Cardiac muscle cell (in vitro differentiated cells and primary cell): ENCODE measurements around the gene ERC1. TPM values are rescaled to one million over a fixed set of nuclear protein-coding genes. Genes with fewer than 3 reads are reported as not detected.

Source experiments
- DNase-seq, 2 donors: peaks; one replicate each; pipeline versions ENCODE4 v3.0.0 to v3.0.0-alpha.2; 2010 to 2017; ENCODE audit warnings: low read depth in 1 of 2, low spot score in 1 of 2
- H3K27ac ChIP-seq: fragments of 200-600 bp; sonication (generic); 2 replicates; pipeline ENCODE4 v1.5.1; 2016
- H3K27me3 ChIP-seq: fragments of 200-600 bp; sonication (generic); 2 replicates; pipeline ENCODE4 v1.6.0; 2016; ENCODE audit warnings: control low read depth
- H3K36me3 ChIP-seq: fragments of 200-600 bp; sonication (generic); 2 replicates; pipeline ENCODE4 v1.5.1; 2016; ENCODE audit warnings: control low read depth
- H3K4me1 ChIP-seq: fragments of 200-600 bp; sonication (generic); 2 replicates; pipeline ENCODE4 v1.8.1; 2017; ENCODE audit warnings: low read depth, mild to moderate bottlenecking, mixed run types
- H3K4me3 ChIP-seq: fragments of 200-600 bp; sonication (generic); 2 replicates; pipeline ENCODE4 v1.5.1; 2016; ENCODE audit warnings: mild to moderate bottlenecking
- H3K9me3 ChIP-seq: fragments of 200-600 bp; sonication (generic); 2 replicates; pipeline ENCODE4 v1.5.1; 2017; ENCODE audit warnings: low read depth, mild to moderate bottlenecking, control low read depth
- CTCF ChIP-seq: IDR thresholded peaks from 2 replicates; pipeline ENCODE4 v1.5.1; 2012; ENCODE audit warnings: low read depth, mild to moderate bottlenecking, low read length
- polyA plus RNA-seq: library from polyadenylated mRNA; unstranded; fragments of >200 nt; fragmentation: Nextera tagmentation; extraction: Ambion mirVana; gene quantifications from 2 replicates; pipeline ENCODE4 v1.2.1, GENCODE V29; 2016
- total RNA-seq: library from RNA; depleted of rRNA; stranded (reverse); fragments of >200 nt; gene quantifications from 2 replicates; pipeline ENCODE4 v1.2.3, GENCODE V29; 2016

The ERC1 gene
- total and polyA plus RNA-seq, 2 experiments from 2014 or later: 34.1 to 46.3 TPM

GRCh38 chr12:1356285-1356684 is 365.3 kb downstream of the ERC1 start:
- Histone ChIP-seq H3K4me3 (no peak overlapping the region), H3K27me3 (no peaks in the 10 kb centered on the region), H3K4me1 (peaks cover 28% of the 10 kb centered on the region), H3K36me3 (no peaks in the 10 kb centered on the region), H3K27ac (peak overlapping the region; percentile 87), H3K9me3 (no peaks in the 10 kb centered on the region)
- TF ChIP-seq CTCF: no peak
- DNase-seq: no peak

GRCh38 chr12:1357171-1357570 is 366.1 kb downstream of the ERC1 start:
- Histone ChIP-seq H3K4me1 (peaks cover 31% of the 10 kb centered on the region), H3K9me3 (no peaks in the 10 kb centered on the region), H3K4me3 (no peak overlapping the region), H3K36me3 (no peaks in the 10 kb centered on the region), H3K27ac (peak overlapping the region; percentile 87), H3K27me3 (no peaks in the 10 kb centered on the region)
- peak; percentile 15 to 68 for DNase-seq
- TF ChIP-seq CTCF: no peak

- DNase-seq: no peak
- H3K27ac ChIP-seq: peak overlapping the region; percentile 87
- H3K27me3 ChIP-seq: no peaks in the 10 kb centered on the region
- TF ChIP-seq CTCF: no peak
- H3K4me1 ChIP-seq: peaks cover 36% of the 10 kb centered on the region
- H3K36me3 ChIP-seq: no peaks in the 10 kb centered on the region
- no peak overlapping the region for H3K4me3 ChIP-seq
- H3K9me3 ChIP-seq: no peaks in the 10 kb centered on the region
Measured at GRCh38 chr12:1357711-1358110, 366.7 kb downstream of the ERC1 start.

- Histone ChIP-seq H3K27me3 (no peaks in the 10 kb centered on the region), H3K4me3 (no peak overlapping the region), H3K4me1 (peaks cover 50% of the 10 kb centered on the region), H3K36me3 (no peaks in the 10 kb centered on the region), H3K9me3 (no peaks in the 10 kb centered on the region), H3K27ac (no peak overlapping the region)
- no peak for DNase-seq
- no peak for TF ChIP-seq CTCF
Measured at GRCh38 chr12:1360441-1361210, 369.6 kb downstream of the ERC1 start.

- TF ChIP-seq CTCF: no peak
- Histone ChIP-seq H3K4me3 (no peak overlapping the region), H3K36me3 (no peaks in the 10 kb centered on the region), H3K27ac (no peak overlapping the region), H3K27me3 (no peaks in the 10 kb centered on the region), H3K4me1 (peaks cover 50% of the 10 kb centered on the region), H3K9me3 (no peaks in the 10 kb centered on the region)
- DNase-seq: no peak
Measured at GRCh38 chr12:1362143-1362662, 371.2 kb downstream of the ERC1 start.
